ENCODE data around the gene ZNF587. TPM values are rescaled to one million over a fixed set of nuclear protein-coding genes. Genes with fewer than 3 reads are reported as not detected.
"Not testable (repeated sequence)": the region's sequence is repeated elsewhere in the genome, so short reads cannot be mapped to it uniquely, and the experiment has no call there.

ZNF587 gene
- total and polyA plus RNA-seq, 10 of the 15 experiments (the other 5 are each of a cell fraction or from before 2014, with no cell fraction given): 1.9 to 27.8 (median 13.5) TPM

DNA sequence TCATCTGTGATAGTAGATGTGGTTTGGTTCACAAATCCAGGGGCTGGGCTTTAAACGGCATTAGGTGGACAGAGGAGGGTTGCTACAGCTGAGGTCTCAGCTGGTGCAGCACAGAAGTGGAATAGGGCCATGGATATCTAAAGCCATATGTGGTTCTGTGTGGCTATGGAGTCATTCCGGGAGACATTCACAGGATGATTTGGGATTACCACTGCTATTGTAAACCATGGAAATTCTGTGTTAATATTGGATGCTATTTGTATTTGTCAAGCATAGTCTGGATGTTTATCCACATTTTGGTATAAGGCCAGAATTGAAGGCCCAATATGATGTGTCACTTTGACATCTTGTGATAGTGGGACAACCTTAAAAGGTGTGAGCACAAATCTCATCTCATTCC is 26.5 kb upstream of the ZNF587 start:
- H3K79me2 ChIP-seq (ENCODE audit: control insufficient read depth, insufficient read depth, low read length): peaks cover 43% of the 10 kb centered on the region
- SMC1A ChIA-PET (ENCODE audit: uncharacterized antibody, unreplicated experiment); H3K27ac ChIP-seq (ENCODE audit: control insufficient read depth, insufficient read depth); H3K4me1 ChIP-seq (ENCODE audit: control insufficient read depth, insufficient read depth, low read length); H3K4me3 ChIP-seq; FAIRE-seq; intact Hi-C loops (cut with micrococcal nuclease; ENCODE audit: unreplicated experiment); ATAC-seq; H3K9me3 ChIP-seq (replicated peaks; ENCODE audit: control insufficient read depth, insufficient read depth, low read length); H4K20me1 ChIP-seq (ENCODE audit: control insufficient read depth, insufficient read depth); H3K27me3 ChIP-seq (replicated peaks in 1 of 2; ENCODE audit: control insufficient read depth in 2 of 2, insufficient read depth in 2 of 2, low read length in 1 of 2); POLR2A ChIA-PET; RAD21 ChIA-PET (ENCODE audit: unreplicated experiment); H3K4me2 ChIP-seq (ENCODE audit: control insufficient read depth, insufficient read depth); H2AFZ ChIP-seq (ENCODE audit: control insufficient read depth, low read depth, low read length); H3K9ac ChIP-seq (ENCODE audit: control insufficient read depth, insufficient read depth, low read length); DNase-seq (ENCODE audit: low read depth, low spot score); BruUV-seq (replicated peaks): not testable (repeated sequence)
- in situ Hi-C loops (cut with MboI): loop anchor here (25.0 kb wide), 1 partner anchor 1686 kb away; the partner anchor contains the start of gene ZNF444
- WGBS (ENCODE audit: insufficient coverage, insufficient replicate concordance, low lambda C conversion rate, missing lambda C conversion rate): 100% methylated on average over 2 of the region's 2 CpGs
- CTCF ChIA-PET: interaction anchor here (1.1 kb wide), 1 partner anchor 273 kb away, joined by 3 read pairs; no protein-coding TSS in a partner anchor
- H3K36me3 ChIP-seq (ENCODE audit: control insufficient read depth in 2 of 2, insufficient read depth in 2 of 2, low read length in 1 of 2): peaks cover 0 to 11% of the 10 kb centered on the region in 2 experiments; a peak in 2 of 4 replicates

DNA sequence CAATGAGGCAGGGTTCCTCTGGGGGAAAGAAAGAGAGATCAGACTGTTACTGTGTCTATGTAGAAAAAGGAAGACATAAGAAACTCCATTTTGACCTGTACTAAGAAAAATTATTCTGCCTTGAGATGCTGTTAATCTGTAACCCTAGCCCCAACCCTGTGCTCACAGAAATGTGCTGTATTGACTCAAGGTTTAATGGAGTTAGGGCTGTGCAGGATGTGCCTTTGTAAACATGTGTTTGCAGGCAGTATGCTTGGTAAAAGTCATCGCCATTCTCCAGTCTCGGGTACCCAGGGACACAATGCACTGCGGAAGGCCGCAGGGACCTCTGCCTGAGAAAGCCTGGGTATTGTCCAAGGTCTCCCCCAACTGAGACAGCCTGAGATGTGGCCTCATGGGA is 26.1 kb upstream of the ZNF587 start:
- H3K4me2 ChIP-seq (ENCODE audit: control insufficient read depth, insufficient read depth); H3K9ac ChIP-seq (ENCODE audit: control insufficient read depth, insufficient read depth, low read length); POLR2A ChIA-PET; FAIRE-seq; CTCF ChIA-PET; ATAC-seq; DNase-seq (ENCODE audit: low read depth, low spot score); SMC1A ChIA-PET (ENCODE audit: uncharacterized antibody, unreplicated experiment); intact Hi-C loops (cut with micrococcal nuclease; ENCODE audit: unreplicated experiment); H3K4me1 ChIP-seq (ENCODE audit: control insufficient read depth, insufficient read depth, low read length); H3K27ac ChIP-seq (ENCODE audit: control insufficient read depth, insufficient read depth); H4K20me1 ChIP-seq (ENCODE audit: control insufficient read depth, insufficient read depth); H3K9me3 ChIP-seq (replicated peaks; ENCODE audit: control insufficient read depth, insufficient read depth, low read length); H3K4me3 ChIP-seq; H2AFZ ChIP-seq (ENCODE audit: control insufficient read depth, low read depth, low read length); H3K27me3 ChIP-seq (replicated peaks in 1 of 2; ENCODE audit: control insufficient read depth in 2 of 2, insufficient read depth in 2 of 2, low read length in 1 of 2); BruUV-seq (replicated peaks); RAD21 ChIA-PET (ENCODE audit: unreplicated experiment): not testable (repeated sequence)
- H3K79me2 ChIP-seq (ENCODE audit: control insufficient read depth, insufficient read depth, low read length): peaks cover 43% of the 10 kb centered on the region
- in situ Hi-C loops (cut with MboI): loop anchor here (25.0 kb wide), 1 partner anchor 1686 kb away; the partner anchor contains the start of gene ZNF444
- 66% methylated on average over 4 of the region's 4 CpGs for WGBS (ENCODE audit: insufficient coverage, insufficient replicate concordance, low lambda C conversion rate, missing lambda C conversion rate)
- H3K36me3 ChIP-seq (ENCODE audit: control insufficient read depth in 2 of 2, insufficient read depth in 2 of 2, low read length in 1 of 2): peaks cover 0 to 11% of the 10 kb centered on the region in 2 experiments; a peak in 2 of 4 replicates

All from GM12878 (cell line).